HepG2 (cell line): Measurements from ENCODE around the gene CEBPB. TPM values are rescaled to one million over a fixed set of nuclear protein-coding genes. Genes with fewer than 3 reads are reported as not detected.

Experiments used
- KMT2B ChIP-seq: IDR thresholded peaks from 2 replicates; pipeline ENCODE4 v1.6.1; 2016; ENCODE audit warnings: missing genetic modification reagents, missing compliant biosample characterization
- MTF2 ChIP-seq: sonication (generic); formaldehyde crosslinking; IDR thresholded peaks from 2 replicates; pipeline ENCODE4 v1.5.0; 2020; ENCODE audit warnings: missing genetic modification reagents, borderline replicate concordance
- MYNN ChIP-seq: sonication (generic); formaldehyde crosslinking; IDR thresholded peaks from 2 replicates; pipeline ENCODE4 v1.4.0; 2020; ENCODE audit warnings: mild to moderate bottlenecking, low read depth, missing genetic modification reagents
- NONO ChIP-seq, 2 experiments: fragments of 450-650 bp in 1 of 2; sonication (generic) in 1 of 2; formaldehyde crosslinking in 1 of 2; IDR thresholded peaks in 1 of 2; conservative IDR thresholded peaks in 1 of 2; 2 replicates each; pipeline versions ENCODE4 v1.6.1 to v1.8.0; 2017 to 2022; ENCODE audit warnings: mild to moderate bottlenecking in 1 of 2, missing genetic modification reagents in 1 of 2, moderate library complexity in 1 of 2
- SOX6 ChIP-seq, 2 experiments: fragments of 450-650 bp in 1 of 2; sonication (generic) in 1 of 2; formaldehyde crosslinking in 1 of 2; IDR thresholded peaks; 2 replicates each; pipeline versions ENCODE4 v1.4.0 to v1.6.1; 2017 to 2020; ENCODE audit warnings: antibody characterized with exemption in 1 of 2, mild to moderate bottlenecking in 1 of 2, missing genetic modification reagents in 1 of 2
- TBX2 ChIP-seq: sonication (generic); formaldehyde crosslinking; IDR thresholded peaks from 2 replicates; pipeline ENCODE4 v1.5.0; 2020; ENCODE audit warnings: missing genetic modification reagents, mild to moderate bottlenecking, borderline replicate concordance
- USF2 ChIP-seq, 2 experiments: sonication (generic) in 1 of 2; formaldehyde crosslinking in 1 of 2; IDR thresholded peaks; 2 replicates each; pipeline versions ENCODE4 v1.5.1 to v1.6.1; 2011 to 2020; ENCODE audit warnings: borderline replicate concordance in 1 of 2, low read depth in 1 of 2, low read length in 1 of 2, mild to moderate bottlenecking in 1 of 2, missing genetic modification reagents in 1 of 2, moderate library complexity in 1 of 2
- ZBTB38 ChIP-seq: sonication (generic); formaldehyde crosslinking; IDR thresholded peaks from 2 replicates; pipeline ENCODE4 v1.5.1; 2020; ENCODE audit warnings: mild to moderate bottlenecking, missing genetic modification reagents
- ZFP1 ChIP-seq: IDR thresholded peaks from 2 replicates; pipeline ENCODE4 v1.6.1; 2016
- ZFP82 ChIP-seq: sonication (generic); formaldehyde crosslinking; IDR thresholded peaks from 2 replicates; pipeline ENCODE4 v1.5.1; 2020; ENCODE audit warnings: mild to moderate bottlenecking, missing genetic modification reagents, borderline replicate concordance
- ZNF274 ChIP-seq: sonication (generic); formaldehyde crosslinking; IDR thresholded peaks from 2 replicates; pipeline ENCODE4 v1.5.1; 2020; ENCODE audit warnings: mild to moderate bottlenecking, missing genetic modification reagents
- ZNF501 ChIP-seq: sonication (generic); formaldehyde crosslinking; IDR thresholded peaks from 2 replicates; pipeline ENCODE4 v1.5.1; 2020; ENCODE audit warnings: mild to moderate bottlenecking, moderate library complexity, missing genetic modification reagents
- ZNF737 ChIP-seq: sonication (generic); formaldehyde crosslinking; IDR thresholded peaks from 2 replicates; pipeline ENCODE4 v1.5.0; 2020; ENCODE audit warnings: missing genetic modification reagents, mild to moderate bottlenecking, borderline replicate concordance
- ZNF792 ChIP-seq: IDR thresholded peaks from 2 replicates; pipeline ENCODE4 v1.6.1; 2016
- ZNF891 ChIP-seq: sonication (generic); formaldehyde crosslinking; IDR thresholded peaks from 2 replicates; pipeline ENCODE4 v1.5.0; 2020; ENCODE audit warnings: mild to moderate bottlenecking, missing genetic modification reagents
- ZUFSP ChIP-seq: sonication (generic); formaldehyde crosslinking; IDR thresholded peaks from 2 replicates; pipeline ENCODE4 v1.9.0; 2021; ENCODE audit warnings: missing genetic modification reagents, mild to moderate bottlenecking, borderline replicate concordance
- polyA plus RNA-seq, 8 experiments: library from polyadenylated mRNA; depleted of rRNA in 3 of 8; stranded (reverse) in 7 of 8; unstranded in 1 of 8; fragments of >200 nt; fragmentation: Illumina TruSeq in 4 of 8; extraction: Trizol in 4 of 8; gene quantifications; 2 replicates each; pipeline versions ENCODE4 v1.2.1 to v1.2.3, GENCODE V29; 2011 to 2016; ENCODE audit warnings: low read depth in 4 of 8, missing spikeins in 1 of 8, mixed read lengths in 1 of 8; ENCODE audit not compliant: insufficient read depth in 1 of 8
- total RNA-seq, 5 experiments: library from RNA; depleted of rRNA; stranded (reverse); fragments of >200 nt; fragmentation: Illumina TruSeq; extraction: Trizol; gene quantifications; 2 replicates each; pipeline ENCODE4 v1.2.3, GENCODE V29; 2016; ENCODE audit warnings: low read depth in 1 of 5
- TF ChIP-seq, protein P1 (sequence below), 2 experiments: sonication (generic) in 1 of 2; formaldehyde crosslinking in 1 of 2; IDR thresholded peaks; 2 replicates each; pipeline versions ENCODE4 v1.4.0 to v1.6.1; 2018 to 2020; ENCODE audit warnings: missing genetic modification reagents in 2 of 2, borderline replicate concordance in 1 of 2, low read depth in 1 of 2, mild to moderate bottlenecking in 1 of 2, missing biosample characterization in 1 of 2
- TF ChIP-seq, protein P2 (sequence below): sonication (generic); formaldehyde crosslinking; IDR thresholded peaks from 2 replicates; pipeline ENCODE4 v1.9.0; 2022; ENCODE audit warnings: missing genetic modification reagents, mild to moderate bottlenecking, borderline replicate concordance

The CEBPB gene
- total and polyA plus RNA-seq, 2 of the 13 experiments (the other 11 are each of a cell fraction or from before 2014, with no cell fraction given) = 18.5 to 28.2 TPM

DNA sequence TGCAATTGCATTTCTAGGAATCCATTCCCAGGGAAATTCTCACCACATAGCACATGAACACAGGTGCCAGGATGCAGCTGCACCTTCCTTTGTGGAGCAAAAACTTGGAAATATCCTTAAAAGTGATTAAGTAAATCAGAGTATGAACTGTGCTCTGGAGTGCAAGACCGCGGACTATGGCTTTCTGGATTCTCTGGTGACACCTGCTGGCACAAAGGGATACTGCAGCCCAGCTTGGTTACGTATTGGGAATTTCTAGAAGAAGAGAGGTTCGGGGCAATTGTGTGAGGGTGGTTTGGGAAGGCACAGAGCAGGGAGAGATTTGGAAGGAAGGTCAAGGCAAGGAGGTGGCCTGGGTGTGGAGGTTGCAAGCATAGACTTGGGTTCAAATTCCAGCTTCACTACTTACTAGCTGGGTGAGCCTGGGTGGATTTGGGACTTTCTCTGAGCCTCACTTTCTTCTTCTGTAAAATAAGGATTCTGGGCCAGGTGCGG, 21.3 kb upstream of the CEBPB start (continued):
- no peak for TF ChIP-seq ZFP82 (CRISPR knock-in tag)
- no peak for TF ChIP-seq NONO (IDR thresholded peaks at IDR 0.05)
- peak; percentile 45; the same call in 1 of the 2 replicates for TF ChIP-seq NONO (CRISPR knock-in tag; conservative IDR thresholded peaks at IDR 0.05)
- TF ChIP-seq, protein P1, sequence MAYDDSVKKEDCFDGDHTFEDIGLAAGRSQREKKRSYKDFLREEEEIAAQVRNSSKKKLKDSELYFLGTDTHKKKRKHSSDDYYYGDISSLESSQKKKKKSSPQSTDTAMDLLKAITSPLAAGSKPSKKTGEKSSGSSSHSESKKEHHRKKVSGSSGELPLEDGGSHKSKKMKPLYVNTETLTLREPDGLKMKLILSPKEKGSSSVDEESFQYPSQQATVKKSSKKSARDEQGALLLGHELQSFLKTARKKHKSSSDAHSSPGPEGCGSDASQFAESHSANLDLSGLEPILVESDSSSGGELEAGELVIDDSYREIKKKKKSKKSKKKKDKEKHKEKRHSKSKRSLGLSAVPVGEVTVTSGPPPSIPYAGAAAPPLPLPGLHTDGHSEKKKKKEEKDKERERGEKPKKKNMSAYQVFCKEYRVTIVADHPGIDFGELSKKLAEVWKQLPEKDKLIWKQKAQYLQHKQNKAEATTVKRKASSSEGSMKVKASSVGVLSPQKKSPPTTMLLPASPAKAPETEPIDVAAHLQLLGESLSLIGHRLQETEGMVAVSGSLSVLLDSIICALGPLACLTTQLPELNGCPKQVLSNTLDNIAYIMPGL (CRISPR knock-in tag; IDR thresholded peaks at IDR 0.05; ENCODE audit: borderline replicate concordance in 1 of 2, low read depth in 1 of 2) = peak; percentile 46 to 84; a peak in 3 of 4 replicates
- TF ChIP-seq ZFP1 (CRISPR knock-in tag) = peak; percentile 41; the same call in 1 of the 2 replicates
- 0 out of 2 replicates have a peak, but pooled peaks have one; percentile 45 for TF ChIP-seq MYNN (CRISPR knock-in tag)
- TF ChIP-seq ZNF891 = peak; percentile 33; the same call in 1 of the 2 replicates
- TF ChIP-seq ZNF274 (CRISPR knock-in tag) = peak; percentile 51; the same call in 1 of the 2 replicates
- TF ChIP-seq ZUFSP (CRISPR knock-in tag) = no peak
- TF ChIP-seq ZNF792 (CRISPR knock-in tag) = peak; percentile 76; the same call in 1 of the 2 replicates
- TF ChIP-seq KMT2B = 0 out of 2 replicates have a peak, but pooled peaks have one; percentile 27
- peak; percentile 88 for TF ChIP-seq ZNF501
- TF ChIP-seq ZBTB38 (CRISPR knock-in tag) = 0 out of 2 replicates have a peak, but pooled peaks have one; percentile 31
- TF ChIP-seq USF2 (IDR thresholded peaks at IDR 0.05; ENCODE audit: low read depth, low read length) = no peak
- no peak for TF ChIP-seq USF2 (CRISPR knock-in tag; IDR thresholded peaks at IDR 0.05; ENCODE audit: borderline replicate concordance)
- TF ChIP-seq SOX6 (IDR thresholded peaks at IDR 0.05) = no peak
- peak; percentile 26; the same call in 1 of the 2 replicates for TF ChIP-seq SOX6 (CRISPR knock-in tag; IDR thresholded peaks at IDR 0.05)
- peak; percentile 76; the same call in 1 of the 2 replicates for TF ChIP-seq MTF2 (CRISPR knock-in tag)
- peak; percentile 40; the same call in 1 of the 2 replicates for TF ChIP-seq TBX2 (CRISPR knock-in tag)
- TF ChIP-seq, protein P2, sequence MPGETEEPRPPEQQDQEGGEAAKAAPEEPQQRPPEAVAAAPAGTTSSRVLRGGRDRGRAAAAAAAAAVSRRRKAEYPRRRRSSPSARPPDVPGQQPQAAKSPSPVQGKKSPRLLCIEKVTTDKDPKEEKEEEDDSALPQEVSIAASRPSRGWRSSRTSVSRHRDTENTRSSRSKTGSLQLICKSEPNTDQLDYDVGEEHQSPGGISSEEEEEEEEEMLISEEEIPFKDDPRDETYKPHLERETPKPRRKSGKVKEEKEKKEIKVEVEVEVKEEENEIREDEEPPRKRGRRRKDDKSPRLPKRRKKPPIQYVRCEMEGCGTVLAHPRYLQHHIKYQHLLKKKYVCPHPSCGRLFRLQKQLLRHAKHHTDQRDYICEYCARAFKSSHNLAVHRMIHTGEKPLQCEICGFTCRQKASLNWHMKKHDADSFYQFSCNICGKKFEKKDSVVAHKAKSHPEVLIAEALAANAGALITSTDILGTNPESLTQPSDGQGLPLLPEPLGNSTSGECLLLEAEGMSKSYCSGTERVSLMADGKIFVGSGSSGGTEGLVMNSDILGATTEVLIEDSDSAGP (CRISPR knock-in tag) = 0 out of 2 replicates have a peak, but pooled peaks have one; percentile 20
- no peak for TF ChIP-seq ZNF737 (CRISPR knock-in tag)
